Measurements from ENCODE around the gene SPTLC2.

The SPTLC2 gene

GRCh38 chr14:77457522-77458248 is 158.8 kb downstream of the SPTLC2 start, which contains the start of the genes AHSA1 and VIPAS39:
AHSA1 (plus strand) TSS chr14:77458093; CDS start chr14:77458190, 97 bp downstream.
VIPAS39 (minus strand) TSS chr14:77457601; CDS start chr14:77454102, 3,499 bp downstream.
- DNase-seq: peak; percentile 83

- DNase-seq: peak; percentile 2
Measured at GRCh38 chr14:77457115-77457521, 159.3 kb downstream of the SPTLC2 start.

Measured in stimulated activated CD4-positive, alpha-beta T cell treated with anti-CD3 and anti-CD28 coated beads, Interleukin-12 subunit alpha, Interleukin-12 subunit beta, amount 100 ng/mL, for 4 hours (primary cell).